Natural killer cell treated with Interleukin-12 subunit alpha and Interleukin-12 subunit beta and Interleukin-15 and Interleukin-18, amount 100 ng/mL, for 72 hours (primary cell): Measurements from ENCODE around the gene SOX30. TPM values are rescaled to one million over a fixed set of nuclear protein-coding genes. Genes with fewer than 3 reads are reported as not detected.
A peak's percentile ranks its signal among the peaks of the same experiment; 100 is the strongest.

Source experiments
- ATAC-seq, 2 donors: fragments of 150-1000 bp; cut with Tn5 transposase in 1 of 2; sonication (Bioruptor Pico), chemical (Tn5 transposase) in 1 of 2; 2 replicates each; pipeline ENCODE4 v1.10.0; 2021
- DNase-seq: peaks from one replicate; pipeline ENCODE4 v3.0.0; 2022; ENCODE audit warnings: low spot score
- H3K27ac Mint-ChIP-seq, 2 donors: 1 replicate in 1 of 2; 2 replicates in 1 of 2; pipeline ENCODE4 v1.8.0; 2022; ENCODE audit warnings: mixed read lengths in 2 of 2, mild to moderate bottlenecking in 1 of 2, moderate library complexity in 1 of 2
- H3K27me3 Mint-ChIP-seq, 2 donors: 1 replicate in 1 of 2; 2 replicates in 1 of 2; pipeline ENCODE4 v1.8.0; 2022; ENCODE audit warnings: mixed read lengths in 2 of 2
- H3K36me3 Mint-ChIP-seq: one replicate; pipeline ENCODE4 v1.8.0; 2022; ENCODE audit warnings: mixed read lengths
- H3K4me1 Mint-ChIP-seq, 2 donors: 1 replicate in 1 of 2; 2 replicates in 1 of 2; pipeline ENCODE4 v1.8.0; 2022; ENCODE audit warnings: low read depth in 2 of 2, mixed read lengths in 2 of 2, mild to moderate bottlenecking in 1 of 2
- H3K4me3 Mint-ChIP-seq: one replicate; pipeline ENCODE4 v1.8.0; 2022; ENCODE audit warnings: mixed read lengths
- H3K9me3 Mint-ChIP-seq: 2 replicates; pipeline ENCODE4 v1.8.0; 2022; ENCODE audit warnings: mixed read lengths
- total RNA-seq, 2 donors: library from RNA; stranded (reverse); gene quantifications; one replicate each; pipeline ENCODE4 v1.2.3, GENCODE V29; 2022

The SOX30 gene
- total RNA-seq, 2 donors from 2014 or later = not detected

GRCh38 chr5:157610990-157611389 is 41.2 kb downstream of the SOX30 start:
- ATAC-seq = no peak
- Mint-ChIP-seq H3K9me3 (no peaks in the 10 kb centered on the region), H3K27me3 (no peaks in the 10 kb centered on the region), H3K4me1 (peaks cover 64% of the 10 kb centered on the region in 2 donors), H3K36me3 (no peaks in the 10 kb centered on the region), H3K27ac (peak overlapping the region; percentile 15 to 94), H3K4me3 (peak overlapping the region; percentile 16)
- no peak for DNase-seq

DNA sequence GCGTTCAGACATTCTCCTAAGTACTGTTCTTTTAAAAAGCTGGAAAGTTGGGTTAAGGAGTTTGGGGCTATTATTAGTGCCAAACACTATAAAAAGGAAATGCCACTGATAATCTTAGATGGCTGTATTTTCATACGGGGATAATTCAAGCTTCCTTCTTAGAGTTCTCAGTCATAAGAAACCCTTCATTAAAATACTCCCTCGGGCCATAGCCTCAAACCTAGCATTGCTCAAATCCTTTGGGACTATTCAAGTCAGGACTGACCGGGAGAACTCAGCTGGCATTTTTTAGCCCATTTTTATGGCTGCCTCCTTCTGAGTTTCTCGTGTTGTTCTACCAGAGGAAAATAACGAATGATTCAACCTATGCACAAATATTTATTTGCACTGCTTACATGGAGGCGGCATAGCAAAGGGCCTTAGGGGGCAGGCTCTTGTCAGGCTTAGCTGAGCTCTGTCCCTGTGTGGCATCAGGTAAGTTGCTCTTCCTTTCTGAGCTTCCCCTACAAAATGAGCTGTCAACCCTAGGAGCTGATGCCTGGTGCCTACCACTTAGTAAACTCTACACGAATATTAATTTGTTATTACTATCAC is 43.2 kb downstream of the SOX30 start:
- H3K27ac Mint-ChIP-seq = peak overlapping the region; percentile 95 to 100
- H3K4me3 Mint-ChIP-seq = peak overlapping the region; percentile 32
- H3K36me3 Mint-ChIP-seq = no peaks in the 10 kb centered on the region
- ATAC-seq (no peak), DNase-seq (no peak)
- peaks cover 67% of the 10 kb centered on the region in 2 donors for H3K4me1 Mint-ChIP-seq
- no peaks in the 10 kb centered on the region for H3K9me3 Mint-ChIP-seq
- no peaks in the 10 kb centered on the region for H3K27me3 Mint-ChIP-seq

DNA sequence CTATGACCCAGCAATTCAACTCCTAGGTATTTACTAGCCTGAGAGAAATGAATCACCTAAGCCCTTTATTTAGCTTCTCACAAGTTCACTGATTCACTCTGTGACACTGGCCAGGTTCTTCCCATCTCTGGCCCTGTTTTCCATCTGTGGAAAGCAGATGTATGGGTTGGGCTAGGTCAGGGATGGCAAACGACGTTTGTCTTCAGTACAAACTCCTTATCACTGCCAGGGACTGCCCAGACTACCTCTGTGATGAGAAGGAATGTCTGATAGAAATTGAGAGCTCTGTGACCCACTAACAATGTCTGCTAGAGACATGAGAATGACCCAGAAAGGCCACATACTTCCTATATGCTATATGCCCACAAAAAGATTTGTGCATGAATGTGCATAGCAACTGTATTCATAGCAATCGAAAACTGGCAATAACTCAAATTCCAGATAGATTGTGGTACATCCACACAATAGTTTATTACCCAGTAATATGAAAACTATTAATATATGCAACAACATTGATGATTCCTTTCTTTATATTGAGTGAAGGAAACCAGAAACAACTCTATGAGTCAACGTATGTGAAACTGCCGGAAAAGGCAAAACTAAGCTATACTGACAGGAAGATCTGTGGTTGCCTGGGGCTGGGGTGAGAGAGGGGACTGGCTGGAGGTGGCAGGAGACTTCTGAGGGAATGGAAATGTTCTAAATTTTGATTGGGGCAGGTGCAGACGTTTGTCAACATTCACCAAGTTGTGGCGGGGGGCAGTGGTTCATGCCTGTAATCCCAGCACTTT is 44.7 kb downstream of the SOX30 start:
- H3K9me3 Mint-ChIP-seq = peaks cover 1% of the 10 kb centered on the region
- H3K4me1 Mint-ChIP-seq = peaks cover 67% of the 10 kb centered on the region in 2 donors

DNA sequence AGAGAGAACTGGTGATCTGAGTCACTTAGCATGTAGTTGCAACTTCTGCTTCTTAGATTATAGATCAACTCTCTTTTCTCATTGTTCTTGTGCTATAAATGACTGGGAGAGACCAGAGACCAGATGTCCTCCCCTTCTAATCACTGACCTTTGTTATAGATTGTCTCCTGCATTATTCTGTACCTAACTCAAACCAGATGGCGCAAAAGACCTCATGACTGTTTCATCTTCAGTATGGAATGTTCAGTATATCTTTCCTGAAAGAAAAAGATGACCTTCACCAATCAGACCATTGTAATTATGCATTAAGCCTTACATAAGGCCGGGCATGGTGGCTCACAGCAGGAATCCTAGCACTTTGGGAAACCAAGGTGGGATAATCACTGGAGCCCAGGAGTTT is 46.2 kb downstream of the SOX30 start:
- Mint-ChIP-seq H3K9me3 (peaks cover 4% of the 10 kb centered on the region), H3K4me3 (peak overlapping the region; percentile 51), H3K27me3 (no peaks in the 10 kb centered on the region), H3K27ac (peak overlapping the region; percentile 95 to 100), H3K4me1 (peaks cover 60 to 66% of the 10 kb centered on the region in 2 donors), H3K36me3 (no peaks in the 10 kb centered on the region)
- DNase-seq (no peak), ATAC-seq (no peak)

More for the DNA sequence above, 44.7 kb downstream of the SOX30 start:
- peak; percentile 85 to 88 for ATAC-seq
- Mint-ChIP-seq H3K27me3 (no peaks in the 10 kb centered on the region), H3K36me3 (no peaks in the 10 kb centered on the region), H3K4me3 (peak overlapping the region; percentile 81), H3K27ac (peak overlapping the region; percentile 95 to 100)
- peak; percentile 88 for DNase-seq

- H3K36me3 Mint-ChIP-seq = no peaks in the 10 kb centered on the region
- H3K4me1 Mint-ChIP-seq = peaks cover 58 to 72% of the 10 kb centered on the region in 2 donors
- H3K27me3 Mint-ChIP-seq = no peaks in the 10 kb centered on the region
- DNase-seq (peak; percentile 83), ATAC-seq (peak; percentile 75 to 86)
- peak overlapping the region; percentile 99 to 100 for H3K27ac Mint-ChIP-seq
- H3K9me3 Mint-ChIP-seq = peaks cover 4% of the 10 kb centered on the region
- H3K4me3 Mint-ChIP-seq = peak overlapping the region; percentile 73
Measured at GRCh38 chr5:157603333-157604190, 48.7 kb downstream of the SOX30 start.

- Mint-ChIP-seq H3K4me1 (peaks cover 57 to 70% of the 10 kb centered on the region in 2 donors), H3K4me3 (peak overlapping the region; percentile 73), H3K9me3 (peaks cover 4% of the 10 kb centered on the region), H3K27me3 (no peaks in the 10 kb centered on the region), H3K27ac (peak overlapping the region; percentile 99 to 100), H3K36me3 (no peaks in the 10 kb centered on the region)
- ATAC-seq = peak; percentile 72 to 81
- peak; percentile 76 for DNase-seq
Measured at GRCh38 chr5:157602505-157602904, 49.7 kb downstream of the SOX30 start.

DNA sequence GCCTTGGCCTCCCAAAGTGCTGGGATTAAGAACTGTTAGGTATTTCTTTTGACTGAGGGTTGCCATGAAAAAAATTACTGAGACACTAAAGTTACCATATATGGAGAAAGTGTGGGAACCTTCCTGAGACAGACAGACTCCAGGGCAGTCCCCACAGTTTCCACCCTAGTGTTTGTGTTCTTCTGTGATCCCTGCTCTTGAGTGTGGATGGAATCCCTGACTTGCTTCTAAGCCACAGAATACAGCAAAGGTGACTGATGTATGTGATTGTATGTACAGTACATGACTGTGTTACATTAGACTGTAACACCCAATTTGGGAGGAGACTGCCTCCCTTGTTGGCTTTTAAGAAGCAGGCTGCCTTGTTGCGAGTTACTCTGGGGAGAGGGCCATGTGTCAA is 52.0 kb downstream of the SOX30 start:
- Mint-ChIP-seq H3K9me3 (peaks cover 10% of the 10 kb centered on the region), H3K27me3 (no peaks in the 10 kb centered on the region), H3K4me3 (peak overlapping the region; percentile 69), H3K36me3 (no peaks in the 10 kb centered on the region), H3K4me1 (peaks cover 68 to 77% of the 10 kb centered on the region in 2 donors), H3K27ac (peak overlapping the region; percentile 99 to 100)
- DNase-seq = no peak
- no peak for ATAC-seq

- peak overlapping the region; percentile 81 for H3K4me3 Mint-ChIP-seq
- ATAC-seq (no peak), DNase-seq (no peak)
- peaks cover 73 to 84% of the 10 kb centered on the region in 2 donors for H3K4me1 Mint-ChIP-seq
- H3K36me3 Mint-ChIP-seq = no peaks in the 10 kb centered on the region
- no peaks in the 10 kb centered on the region for H3K27me3 Mint-ChIP-seq
- H3K27ac Mint-ChIP-seq = peak overlapping the region; percentile 99 to 100
- H3K9me3 Mint-ChIP-seq = peaks cover 10% of the 10 kb centered on the region
Measured at GRCh38 chr5:157599565-157599964, 52.7 kb downstream of the SOX30 start.

- H3K4me3 Mint-ChIP-seq = peak overlapping the region; percentile 81
- H3K4me1 Mint-ChIP-seq = peaks cover 70 to 84% of the 10 kb centered on the region in 2 donors
- no peak for ATAC-seq
- peak overlapping the region; percentile 99 to 100 for H3K27ac Mint-ChIP-seq
- H3K36me3 Mint-ChIP-seq = no peaks in the 10 kb centered on the region
- H3K27me3 Mint-ChIP-seq = no peaks in the 10 kb centered on the region
- peaks cover 10% of the 10 kb centered on the region for H3K9me3 Mint-ChIP-seq
- no peak for DNase-seq
Measured at GRCh38 chr5:157598350-157598936, 53.8 kb downstream of the SOX30 start.

DNA sequence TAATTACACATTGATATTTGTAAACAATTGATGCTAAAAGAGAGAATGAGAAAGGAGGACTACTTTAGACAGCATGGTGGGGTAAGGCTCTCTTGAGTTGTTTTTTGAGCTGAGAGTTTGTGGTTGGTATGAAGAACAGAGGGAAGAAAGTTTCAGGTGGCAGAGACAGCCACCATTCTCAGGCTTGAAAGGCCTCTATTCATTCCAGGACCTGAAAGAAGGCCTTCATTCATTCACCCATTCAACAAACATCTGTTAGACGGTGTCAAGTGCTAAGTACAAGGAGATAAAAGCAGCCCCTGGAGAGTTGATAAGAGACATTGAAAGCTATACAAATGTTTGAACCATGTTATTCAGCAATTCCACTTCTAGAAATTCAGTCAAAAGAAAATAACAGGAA is 55.0 kb downstream of the SOX30 start:
- ATAC-seq = peak in 1 of 2 donors; percentile 2
- Mint-ChIP-seq H3K36me3 (no peaks in the 10 kb centered on the region), H3K4me1 (peaks cover 68 to 84% of the 10 kb centered on the region in 2 donors), H3K9me3 (peaks cover 6% of the 10 kb centered on the region), H3K4me3 (peak overlapping the region; percentile 81), H3K27ac (peak overlapping the region; percentile 99 to 100), H3K27me3 (peaks cover 0 to 2% of the 10 kb centered on the region in 2 donors)
- no peak for DNase-seq

- Mint-ChIP-seq H3K36me3 (peaks cover 7% of the 10 kb centered on the region), H3K4me1 (peaks cover 73 to 86% of the 10 kb centered on the region in 2 donors), H3K27ac (peak overlapping the region; percentile 99 to 100), H3K27me3 (peaks cover 0 to 2% of the 10 kb centered on the region in 2 donors), H3K4me3 (peak overlapping the region; percentile 81), H3K9me3 (peaks cover 6% of the 10 kb centered on the region)
- ATAC-seq (peak; percentile 89 to 94), DNase-seq (peak; percentile 81)
Measured at GRCh38 chr5:157596487-157596886, 55.8 kb downstream of the SOX30 start.

- DNase-seq = no peak
Measured at GRCh38 chr5:157594675-157595459, 57.4 kb downstream of the SOX30 start.

More at GRCh38 chr5:157594675-157595459, 57.4 kb downstream of the SOX30 start:
- peaks cover 6% of the 10 kb centered on the region for H3K9me3 Mint-ChIP-seq
- H3K27ac Mint-ChIP-seq = peak overlapping the region; percentile 99 to 100
- H3K27me3 Mint-ChIP-seq = peaks cover 0 to 3% of the 10 kb centered on the region in 2 donors
- peak in 1 of 2 donors; percentile 40 for ATAC-seq
- H3K4me3 Mint-ChIP-seq = peak overlapping the region; percentile 81
- peaks cover 66 to 79% of the 10 kb centered on the region in 2 donors for H3K4me1 Mint-ChIP-seq
- peaks cover 8% of the 10 kb centered on the region for H3K36me3 Mint-ChIP-seq
